GM12891 (cell line): ENCODE data around the gene RGS16.

Source experiments
- PAX5 ChIP-seq: IDR thresholded peaks from 2 replicates; pipeline ENCODE4 v1.6.1; 2011; ENCODE audit warnings: low read length, moderate library complexity, mild to moderate bottlenecking; ENCODE audit not compliant: insufficient read depth, severe bottlenecking
- POLR2A ChIP-seq: IDR thresholded peaks from 2 replicates; pipeline ENCODE4 v1.6.1; 2011; ENCODE audit warnings: low read depth, low read length, control low read depth
- POLR2AphosphoS5 ChIP-seq: IDR thresholded peaks from 2 replicates; pipeline ENCODE4 v1.6.1; 2011; ENCODE audit warnings: low read depth, low read length, control low read depth
- POU2F2 ChIP-seq: IDR thresholded peaks from 2 replicates; pipeline ENCODE4 v1.6.1; 2011; ENCODE audit warnings: low read depth, mild to moderate bottlenecking, control low read depth, low read length, moderate library complexity
- SPI1 ChIP-seq: IDR thresholded peaks from 2 replicates; pipeline ENCODE4 v1.6.1; 2011; ENCODE audit warnings: low read depth, low read length, control low read depth
- TAF1 ChIP-seq: IDR thresholded peaks from 2 replicates; pipeline ENCODE4 v1.6.1; 2011; ENCODE audit warnings: low read depth, low read length, control low read depth

DNA sequence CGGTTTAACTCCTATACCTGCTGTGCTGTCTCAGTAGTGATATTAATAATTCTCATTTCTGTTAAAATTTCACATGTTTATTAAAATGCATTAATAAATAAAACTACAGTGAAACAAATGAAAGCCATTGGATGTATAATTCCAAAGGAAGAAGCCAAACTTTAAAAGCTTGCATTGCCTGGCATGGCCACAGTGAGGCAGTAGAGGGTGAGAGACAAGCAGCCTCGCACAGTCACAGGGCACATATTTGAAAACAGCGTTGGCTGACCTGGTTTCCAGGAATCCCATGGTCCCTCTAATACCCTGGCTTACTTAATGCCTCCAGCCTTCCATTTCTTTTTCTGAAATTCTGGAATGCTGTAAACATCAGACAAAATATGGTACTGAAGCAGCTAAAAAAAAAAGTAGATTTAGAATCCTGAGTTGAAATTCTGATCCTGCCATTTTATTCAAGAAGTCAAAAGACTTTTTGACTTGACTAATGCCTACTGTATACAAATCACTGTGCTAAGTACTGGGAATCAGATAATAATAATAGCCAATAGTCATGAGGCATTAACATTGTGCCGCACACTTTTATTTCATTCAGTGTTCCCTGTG, 8.4 kb downstream of the RGS16 start:
- no peak for TF ChIP-seq POU2F2
- TF ChIP-seq TAF1, result no peak
- TF ChIP-seq POLR2A, result no peak
- no peak for TF ChIP-seq SPI1
- no peak for TF ChIP-seq POLR2AphosphoS5
- no peak for TF ChIP-seq PAX5
